ENCODE data around the gene TC2N.
"Not testable (repeated sequence)": the region's sequence is repeated elsewhere in the genome, so short reads cannot be mapped to it uniquely, and the experiment has no call there.

The TC2N gene

DNA sequence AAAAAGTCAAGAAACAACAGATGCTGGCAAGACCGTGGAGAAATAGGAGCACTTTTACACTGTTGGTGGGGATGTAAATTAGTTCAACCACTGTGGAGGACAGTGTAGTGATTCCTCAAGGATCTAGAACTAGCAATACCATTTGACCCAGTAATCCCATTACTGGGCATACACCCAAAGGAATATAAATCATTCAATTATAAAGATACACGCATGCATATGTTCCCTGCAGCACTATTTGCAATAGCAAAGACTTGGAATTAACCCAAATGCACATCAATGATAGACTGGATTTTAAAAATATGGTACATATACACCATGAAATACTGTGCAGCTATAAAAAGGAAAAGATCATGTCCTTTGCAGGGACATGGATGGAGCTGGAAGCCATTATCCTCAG lies 117.5 kb downstream of the TC2N start:
- H3K27ac ChIP-seq: no peak overlapping the region
- TF ChIP-seq ZFX (IDR thresholded peaks at IDR 0.05): no peak
- TF ChIP-seq, protein P1, sequence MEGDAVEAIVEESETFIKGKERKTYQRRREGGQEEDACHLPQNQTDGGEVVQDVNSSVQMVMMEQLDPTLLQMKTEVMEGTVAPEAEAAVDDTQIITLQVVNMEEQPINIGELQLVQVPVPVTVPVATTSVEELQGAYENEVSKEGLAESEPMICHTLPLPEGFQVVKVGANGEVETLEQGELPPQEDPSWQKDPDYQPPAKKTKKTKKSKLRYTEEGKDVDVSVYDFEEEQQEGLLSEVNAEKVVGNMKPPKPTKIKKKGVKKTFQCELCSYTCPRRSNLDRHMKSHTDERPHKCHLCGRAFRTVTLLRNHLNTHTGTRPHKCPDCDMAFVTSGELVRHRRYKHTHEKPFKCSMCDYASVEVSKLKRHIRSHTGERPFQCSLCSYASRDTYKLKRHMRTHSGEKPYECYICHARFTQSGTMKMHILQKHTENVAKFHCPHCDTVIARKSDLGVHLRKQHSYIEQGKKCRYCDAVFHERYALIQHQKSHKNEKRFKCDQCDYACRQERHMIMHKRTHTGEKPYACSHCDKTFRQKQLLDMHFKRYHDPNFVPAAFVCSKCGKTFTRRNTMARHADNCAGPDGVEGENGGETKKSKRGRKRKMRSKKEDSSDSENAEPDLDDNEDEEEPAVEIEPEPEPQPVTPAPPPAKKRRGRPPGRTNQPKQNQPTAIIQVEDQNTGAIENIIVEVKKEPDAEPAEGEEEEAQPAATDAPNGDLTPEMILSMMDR (conservative IDR thresholded peaks at IDR 0.05): no peak

DNA sequence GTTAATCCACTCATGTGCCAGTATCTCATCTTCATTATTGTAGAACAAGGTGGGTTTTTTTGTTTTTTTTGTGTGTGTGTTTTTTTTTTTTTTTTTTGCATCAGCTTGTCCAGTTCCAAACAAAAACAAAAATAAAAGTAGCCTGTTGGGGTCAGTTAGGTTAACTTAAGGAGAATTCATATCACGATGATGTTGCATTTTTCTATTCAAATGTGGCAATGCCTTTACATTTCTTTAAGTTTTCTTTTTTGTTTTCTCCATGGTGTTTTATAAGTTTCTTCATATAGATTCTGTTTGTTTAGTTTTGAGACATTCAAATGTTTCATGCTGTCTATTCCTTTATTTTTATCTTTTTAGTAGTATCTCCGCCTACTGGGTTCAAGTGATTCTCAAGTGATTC lies 119.3 kb downstream of the TC2N start:
- TF ChIP-seq ZFX (IDR thresholded peaks at IDR 0.05): no peak
- TF ChIP-seq, protein P1 (conservative IDR thresholded peaks at IDR 0.05): no peak
- H3K27ac ChIP-seq: no peak overlapping the region

DNA sequence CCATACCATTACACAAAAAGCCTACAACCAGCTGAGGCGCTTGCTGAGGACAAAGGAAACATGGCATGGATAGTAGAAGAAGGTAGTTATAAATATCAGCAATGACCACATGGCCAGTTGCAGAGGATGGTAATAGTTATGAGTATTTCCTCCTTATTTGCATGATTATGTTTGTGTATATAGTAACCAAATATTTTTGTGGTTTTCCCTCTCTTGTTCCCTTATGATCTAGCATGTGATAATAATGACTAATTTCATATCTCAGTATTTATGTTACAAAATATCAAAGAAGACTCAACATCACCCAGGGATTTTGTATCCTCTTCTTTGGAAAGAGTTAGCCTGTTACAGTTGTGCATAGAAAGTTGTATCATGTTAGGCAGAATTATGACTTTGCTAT lies 122.0 kb downstream of the TC2N start:
- H3K27ac ChIP-seq: peak overlapping the region; percentile 64; the same call in 1 of the 2 replicates
- TF ChIP-seq ZFX (IDR thresholded peaks at IDR 0.05): no peak
- TF ChIP-seq, protein P1 (conservative IDR thresholded peaks at IDR 0.05): no peak

DNA sequence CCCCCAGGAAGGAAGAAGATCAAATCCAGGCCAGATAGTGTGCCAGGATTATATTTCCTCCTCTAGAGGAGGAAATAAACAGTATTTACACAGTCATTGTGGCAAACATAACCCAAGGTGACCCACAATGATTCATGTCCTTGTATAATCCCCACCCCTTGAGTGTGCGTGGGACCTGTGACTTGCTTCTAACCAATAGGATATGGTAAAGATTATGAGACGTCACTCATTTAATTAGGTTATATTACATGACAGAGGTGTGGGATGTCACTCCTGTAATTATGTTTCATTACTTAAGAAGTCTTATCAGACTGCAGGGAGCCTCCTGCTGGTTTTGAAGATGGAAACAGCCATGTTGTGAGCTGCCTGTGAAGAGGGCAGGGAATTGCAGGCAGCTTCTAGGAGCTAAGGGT lies 123.3 kb downstream of the TC2N start:
- H3K27ac ChIP-seq: peak overlapping the region; percentile 64; the same call in 1 of the 2 replicates
- TF ChIP-seq, protein P1 (conservative IDR thresholded peaks at IDR 0.05): no peak
- TF ChIP-seq ZFX (IDR thresholded peaks at IDR 0.05): no peak

DNA sequence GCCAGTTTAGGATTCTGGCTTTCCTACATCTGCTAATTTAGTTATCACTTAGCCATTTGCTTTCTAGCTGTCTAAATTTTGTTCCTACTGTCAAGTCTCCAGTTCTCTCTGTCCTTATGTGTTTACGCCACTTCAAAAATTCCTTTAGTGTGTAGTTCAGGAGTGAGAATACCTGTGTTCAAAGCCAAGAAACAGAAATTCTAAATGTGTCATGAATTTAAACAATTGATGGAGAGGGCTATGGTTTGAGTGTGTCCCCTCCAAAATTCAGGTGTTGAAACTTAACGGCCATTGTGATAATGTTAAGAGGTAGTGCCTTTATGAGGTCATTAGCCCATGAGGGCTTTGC lies 124.1 kb downstream of the TC2N start:
- peak overlapping the region; percentile 64 for H3K27ac ChIP-seq
- TF ChIP-seq, protein P1 (conservative IDR thresholded peaks at IDR 0.05): no peak
- TF ChIP-seq ZFX (IDR thresholded peaks at IDR 0.05): no peak

DNA sequence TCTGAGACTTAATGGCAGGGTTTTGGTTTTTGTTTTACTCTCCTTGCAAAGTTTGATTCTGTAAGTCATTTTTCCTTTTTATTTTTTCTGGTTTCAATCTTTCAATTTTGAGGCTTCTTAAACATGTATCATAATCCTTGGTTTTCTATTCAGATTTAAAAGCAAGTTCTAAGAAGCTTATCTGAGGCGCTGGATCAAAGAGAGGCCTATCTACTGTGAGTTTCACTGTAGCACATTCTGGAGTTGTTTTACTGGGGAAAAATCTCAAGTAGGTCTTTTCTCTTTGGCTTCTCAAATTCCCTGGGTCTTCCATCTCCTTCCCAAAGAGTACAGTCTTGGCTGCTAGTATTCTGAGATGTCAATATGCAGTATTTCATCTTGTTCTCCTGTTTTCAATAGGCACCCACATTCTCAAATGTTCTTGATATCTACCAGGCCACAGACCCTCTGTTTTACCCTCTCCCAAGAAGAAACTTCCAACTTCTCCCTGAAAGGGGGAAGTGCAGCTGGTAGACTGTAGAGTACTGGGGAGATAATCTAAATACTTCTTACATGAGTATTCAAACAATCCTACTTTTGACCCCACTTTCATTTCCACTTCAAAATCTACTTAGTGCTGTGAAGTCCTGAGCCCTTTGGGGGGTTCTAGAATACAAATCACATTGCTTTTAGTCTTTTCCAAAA lies 124.6 kb downstream of the TC2N start:
- TF ChIP-seq ZFX (IDR thresholded peaks at IDR 0.05): no peak
- TF ChIP-seq, protein P1 (conservative IDR thresholded peaks at IDR 0.05): no peak
- no peak overlapping the region for H3K27ac ChIP-seq

DNA sequence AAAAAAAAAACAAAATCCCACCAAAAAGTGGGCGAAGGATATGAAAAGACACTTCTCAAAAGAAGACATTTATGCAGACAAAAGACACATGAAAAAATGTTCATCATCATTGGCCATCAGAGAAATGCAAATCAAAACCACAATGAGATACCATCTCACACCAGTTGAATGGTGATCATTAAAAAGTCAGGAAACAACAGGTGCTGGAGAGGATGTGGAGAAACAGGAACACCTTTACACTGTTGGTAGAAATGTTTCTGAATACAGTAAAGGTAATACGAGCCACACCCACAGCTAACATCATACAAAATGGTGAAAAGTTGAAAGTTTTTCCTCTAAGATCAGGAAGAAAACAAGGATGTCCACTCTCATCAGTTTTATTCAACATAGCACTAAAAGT lies 127.5 kb downstream of the TC2N start:
- not testable (repeated sequence) for H3K27ac ChIP-seq

DNA sequence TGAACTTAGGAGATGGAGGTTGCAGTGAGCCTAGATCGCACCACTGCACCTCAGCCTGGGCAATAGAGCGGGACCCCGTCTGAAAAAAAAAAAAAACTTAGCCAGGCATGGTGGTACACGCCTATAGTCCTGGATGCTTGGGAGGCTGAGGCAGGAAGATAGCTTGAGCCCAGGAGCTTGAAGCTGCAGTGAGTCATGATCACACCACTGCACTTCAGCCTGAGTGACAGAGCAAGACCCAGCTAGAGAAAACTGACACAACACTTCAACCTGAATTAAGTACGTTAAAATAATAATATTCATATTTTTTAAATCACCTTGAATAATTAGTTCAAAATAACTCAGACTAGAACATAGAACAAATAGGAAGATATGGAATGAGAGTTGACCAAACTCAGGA lies 129.7 kb downstream of the TC2N start:
- no peak for TF ChIP-seq ZFX (IDR thresholded peaks at IDR 0.05)
- TF ChIP-seq, protein P1 (conservative IDR thresholded peaks at IDR 0.05): no peak
- H3K27ac ChIP-seq: no peak overlapping the region

Data from C4-2B (cell line).